CD4-positive, alpha-beta memory T cell (primary cell): Measurements from ENCODE around the gene STK40. TPM values are rescaled to one million over a fixed set of nuclear protein-coding genes. Genes with fewer than 3 reads are reported as not detected.

ENCODE experiments used
- CTCF ChIA-PET: fragments of 350-600 bp; sonication (Branson Sonifier 250); formaldehyde crosslinking; loops from one replicate; lab custom pipeline; 2021; ENCODE audit warnings: inconsistent platforms; ENCODE audit not compliant: partially characterized antibody; lab: Charles Lee
- POLR2A ChIA-PET: fragments of 350-600 bp; sonication (Branson Sonifier 250); formaldehyde crosslinking; loops from one replicate; lab custom pipeline; 2021; ENCODE audit not compliant: partially characterized antibody; lab: Charles Lee
- DNase-seq, 5 donors: peaks; one replicate each; pipeline versions ENCODE4 v3.0.0 to v3.0.0-alpha.2; 2020 to 2022; ENCODE audit warnings: mixed read lengths in 1 of 5
- H3K27ac ChIP-seq: one replicate; pipeline ENCODE4 v1.7.0; 2013; ENCODE audit warnings: low read depth, low read length
- H3K27me3 ChIP-seq: 2 replicates; pipeline ENCODE4 v1.7.0; 2013; ENCODE audit warnings: mild to moderate bottlenecking, low read length, moderate library complexity; ENCODE audit not compliant: insufficient read depth
- H3K36me3 ChIP-seq: 2 replicates; pipeline ENCODE4 v1.7.0; 2013; ENCODE audit warnings: mild to moderate bottlenecking, low read length, moderate library complexity; ENCODE audit not compliant: insufficient read depth
- H3K4me1 ChIP-seq: 2 replicates; pipeline ENCODE4 v1.7.0; 2013; ENCODE audit warnings: mild to moderate bottlenecking, low read length, moderate library complexity; ENCODE audit not compliant: insufficient read depth
- H3K4me3 ChIP-seq, 2 donors: one replicate each; pipeline ENCODE4 v1.7.0; 2013; ENCODE audit warnings: low read length in 2 of 2, mild to moderate bottlenecking in 1 of 2
- H3K9me3 ChIP-seq, 2 donors: one replicate each; pipeline ENCODE4 v1.7.0; 2013; ENCODE audit warnings: low read length in 2 of 2, control low read depth in 1 of 2; ENCODE audit not compliant: control insufficient read depth in 1 of 2
- H3K27ac Mint-ChIP-seq, 7 donors: one replicate each; pipeline ENCODE4 v1.8.0; 2020 to 2021; ENCODE audit warnings: mixed read lengths in 7 of 7, mild to moderate bottlenecking in 6 of 7, inconsistent platforms in 3 of 7, moderate library complexity in 3 of 7
- H3K27me3 Mint-ChIP-seq, 2 donors: one replicate each; pipeline ENCODE4 v1.8.0; 2020 to 2021; ENCODE audit warnings: mixed read lengths in 2 of 2
- H3K36me3 Mint-ChIP-seq, 2 donors: one replicate each; pipeline ENCODE4 v1.8.0; 2020 to 2021; ENCODE audit warnings: mixed read lengths in 2 of 2, inconsistent platforms in 1 of 2, mild to moderate bottlenecking in 1 of 2
- H3K4me1 Mint-ChIP-seq, 4 donors: one replicate each; pipeline ENCODE4 v1.8.0; 2020 to 2021; ENCODE audit warnings: mixed read lengths in 4 of 4, mild to moderate bottlenecking in 1 of 4
- H3K4me3 Mint-ChIP-seq, 8 donors: one replicate each; pipeline ENCODE4 v1.8.0; 2020 to 2021; ENCODE audit warnings: mixed read lengths in 8 of 8, mild to moderate bottlenecking in 7 of 8, moderate library complexity in 6 of 8, inconsistent platforms in 3 of 8
- H3K9me3 Mint-ChIP-seq, 8 donors: one replicate each; pipeline ENCODE4 v1.8.0; 2020 to 2021; ENCODE audit warnings: mixed read lengths in 8 of 8, mild to moderate bottlenecking in 5 of 8, inconsistent platforms in 3 of 8, moderate library complexity in 1 of 8
- intact Hi-C: fragments of 100-400 bp; cut with micrococcal nuclease; formaldehyde crosslinking; loops from one replicate; pipeline ENCODE4 v1.15.1; 2023
- polyA plus RNA-seq, 2 donors: library from polyadenylated mRNA; unstranded; fragments of 300-500 nt; fragmentation: Illumina TruSeq; gene quantifications; one replicate each; pipeline ENCODE4 v1.2.3, GENCODE V29; 2021
- total RNA-seq, 2 experiments: library from RNA; stranded (reverse); gene quantifications; one replicate each; pipeline ENCODE4 v1.2.3, GENCODE V29; 2021

Gene STK40
- total and polyA plus RNA-seq, 4 experiments from 2014 or later, result 26.6 to 57.4 (median 51.0) TPM

- H3K4me3 Mint-ChIP-seq, result peak overlapping the region; percentile 73 to 87 (median 76)
- H3K36me3 Mint-ChIP-seq, result no peaks in the 10 kb centered on the region
- intact Hi-C loops, result loop anchor here (2.0 kb wide), 1 partner anchor 14 kb away; the partner anchor contains the start of gene SH3D21
- ChIA-PET POLR2A (interaction anchor here (1.4 to 5.2 kb wide), 2 partner anchors 14 to 47 kb away, joined by 4 to 40 read pairs; partner anchors contain the start of gene SH3D21), CTCF (interaction anchor here (0.7 to 1.2 kb wide), 4 partner anchors 13 to 35 kb away, joined by 3 to 5 read pairs (median 4); partner anchors contain the start of gene SH3D21)
- peak overlapping the region; percentile 23 to 92 (median 77) for H3K27ac Mint-ChIP-seq
- Histone ChIP-seq H3K27me3 (no peaks in the 10 kb centered on the region), H3K4me1 (peaks cover 28% of the 10 kb centered on the region), H3K36me3 (no peaks in the 10 kb centered on the region), H3K27ac (no peak overlapping the region), H3K4me3 (no peak overlapping the region), H3K9me3 (no peaks in the 10 kb centered on the region)
- DNase-seq, result no peak
- H3K27me3 Mint-ChIP-seq, result no peaks in the 10 kb centered on the region
- H3K9me3 Mint-ChIP-seq, result no peaks in the 10 kb centered on the region
- H3K4me1 Mint-ChIP-seq, result peaks cover 12 to 28% (median 23%) of the 10 kb centered on the region in 4 donors
Measured at GRCh38 chr1:36320291-36320761, 65.4 kb downstream of the STK40 start.

DNA sequence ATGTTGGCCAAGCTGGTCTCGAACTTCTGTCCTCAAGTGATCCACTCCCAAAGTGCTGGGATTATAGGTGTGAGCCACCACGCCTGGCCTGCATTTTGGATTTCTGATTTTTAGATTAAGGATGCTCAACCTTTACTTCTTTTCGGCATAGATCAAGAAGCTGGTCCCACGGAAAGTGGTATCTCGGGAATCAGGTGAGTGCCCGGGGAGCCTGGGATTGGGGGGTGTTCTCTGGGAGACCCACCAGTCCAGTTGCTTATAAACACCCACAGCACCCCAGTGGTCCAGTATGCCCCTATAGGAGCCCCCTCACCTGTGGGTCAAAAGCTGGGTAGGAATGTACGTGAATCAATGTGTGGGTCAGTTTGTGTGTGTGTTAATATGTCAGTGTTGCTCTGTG lies 76.3 kb downstream of the STK40 start:
- Histone ChIP-seq H3K9me3 (no peaks in the 10 kb centered on the region), H3K27me3 (no peaks in the 10 kb centered on the region), H3K36me3 (no peaks in the 10 kb centered on the region), H3K4me3 (no peak overlapping the region), H3K4me1 (peaks cover 23% of the 10 kb centered on the region), H3K27ac (no peak overlapping the region)
- POLR2A ChIA-PET, result interaction anchor here (0.8 to 1.2 kb wide), 2 partner anchors 10 to 13 kb away, joined by 3 read pairs; no protein-coding TSS in a partner anchor
- DNase-seq, result no peak
- Mint-ChIP-seq H3K4me1 (peaks cover 5 to 21% (median 10%) of the 10 kb centered on the region in 4 donors), H3K4me3 (peak overlapping the region in 1 of 8 donors; percentile 8), H3K27ac (no peak overlapping the region), H3K27me3 (no peaks in the 10 kb centered on the region), H3K9me3 (no peaks in the 10 kb centered on the region), H3K36me3 (peaks cover 0 to 9% of the 10 kb centered on the region in 2 donors)
- intact Hi-C loops, result no loop called here
- CTCF ChIA-PET, result interaction anchor here (1.1 to 2.3 kb wide), 2 partner anchors 33 to 58 kb away, joined by 3 to 7 read pairs; no protein-coding TSS in a partner anchor

GRCh38 chr1:36307601-36308330 lies 78.0 kb downstream of the STK40 start:
- peaks cover 23% of the 10 kb centered on the region for H3K4me1 ChIP-seq
- no peak overlapping the region for H3K27ac ChIP-seq
- H3K27ac Mint-ChIP-seq, result peak overlapping the region in 3 of 7 donors; percentile 29 to 89 (median 74)
- intact Hi-C loops, result loop anchor here (2.0 kb wide), 1 partner anchor 13 kb away; no protein-coding TSS in a partner anchor
- H3K27me3 Mint-ChIP-seq, result no peaks in the 10 kb centered on the region
- H3K36me3 Mint-ChIP-seq, result peaks cover 9 to 18% of the 10 kb centered on the region in 2 donors
- H3K4me3 Mint-ChIP-seq, result peak overlapping the region in 6 of 8 donors; percentile 64 to 99 (median 96)
- no peaks in the 10 kb centered on the region for H3K27me3 ChIP-seq
- CTCF ChIA-PET, result interaction anchor here (1.2 to 2.3 kb wide), 6 partner anchors 12 to 79 kb away, joined by 3 to 12 read pairs (median 6); no protein-coding TSS in a partner anchor
- peaks cover 5 to 21% (median 11%) of the 10 kb centered on the region in 4 donors for H3K4me1 Mint-ChIP-seq
- no peak for DNase-seq
- POLR2A ChIA-PET, result interaction anchor here (1.0 to 2.7 kb wide), 9 partner anchors 10 to 158 kb away, joined by 3 to 40 read pairs (median 8); partner anchors contain the start of genes EVA1B, STK40, THRAP3 and TRAPPC3
- no peaks in the 10 kb centered on the region for H3K9me3 Mint-ChIP-seq
- no peaks in the 10 kb centered on the region for H3K9me3 ChIP-seq
- H3K36me3 ChIP-seq, result peaks cover 9% of the 10 kb centered on the region
- peak overlapping the region in 1 of 2 donors; percentile 81 for H3K4me3 ChIP-seq

GRCh38 chr1:36306902-36307456 lies 78.7 kb downstream of the STK40 start:
- peak overlapping the region; percentile 91 to 99 (median 94) for H3K4me3 Mint-ChIP-seq

GRCh38 chr1:36306210-36306901 lies 79.4 kb downstream of the STK40 start, which contains the start of gene SH3D21:
Gene SH3D21 (plus strand): TSS chr1:36306368. CDS start chr1:36306421, 53 bp downstream.
- peak within 1 kb of the TSS; percentile 74 to 96 (median 92) for H3K27ac Mint-ChIP-seq
- Histone ChIP-seq H3K4me1 (peaks cover 23% of the 10 kb centered on the region), H3K27ac (peak within 1 kb of the TSS; percentile 73), H3K4me3 (peak within 1 kb of the TSS; percentile 77 to 81), H3K9me3 (no peaks in the 10 kb centered on the region), H3K36me3 (peaks cover 23% of the 10 kb centered on the region), H3K27me3 (no peaks in the 10 kb centered on the region)
- intact Hi-C loops, result loop anchor here (1.0 to 2.0 kb wide), 3 partner anchors 14 to 80 kb away; no protein-coding TSS in a partner anchor
- peak within 1 kb of the TSS; percentile 91 to 99 (median 94) for H3K4me3 Mint-ChIP-seq
- H3K36me3 Mint-ChIP-seq, result peaks cover 19 to 31% of the 10 kb centered on the region in 2 donors
- peak; percentile 40 to 61 (median 50) for DNase-seq
- POLR2A ChIA-PET, result interaction anchor here (0.6 to 2.7 kb wide), 17 partner anchors 8 to 158 kb away, joined by 3 to 40 read pairs (median 4); partner anchors contain the start of genes EVA1B, MRPS15, STK40 and THRAP3
- no peaks in the 10 kb centered on the region for H3K27me3 Mint-ChIP-seq
- peaks cover 5 to 21% (median 11%) of the 10 kb centered on the region in 4 donors for H3K4me1 Mint-ChIP-seq
- no peaks in the 10 kb centered on the region for H3K9me3 Mint-ChIP-seq
- CTCF ChIA-PET, result interaction anchor here (0.8 to 2.3 kb wide), 16 partner anchors 12 to 157 kb away, joined by 3 to 12 read pairs (median 4); partner anchors contain the start of genes EVA1B, LSM10 and TRAPPC3

More at GRCh38 chr1:36306902-36307456, 78.7 kb downstream of the STK40 start:
- Histone ChIP-seq H3K9me3 (no peaks in the 10 kb centered on the region), H3K36me3 (peaks cover 17% of the 10 kb centered on the region), H3K4me1 (peaks cover 23% of the 10 kb centered on the region), H3K27me3 (no peaks in the 10 kb centered on the region), H3K4me3 (peak overlapping the region; percentile 77 to 81), H3K27ac (peak overlapping the region; percentile 73)
- peaks cover 5 to 21% (median 11%) of the 10 kb centered on the region in 4 donors for H3K4me1 Mint-ChIP-seq
- ChIA-PET CTCF (interaction anchor here (0.8 to 2.3 kb wide), 12 partner anchors 13 to 113 kb away, joined by 3 to 12 read pairs (median 4); partner anchors contain the start of genes EVA1B and LSM10), POLR2A (interaction anchor here (0.6 to 2.7 kb wide), 15 partner anchors 9 to 157 kb away, joined by 3 to 40 read pairs (median 5); partner anchors contain the start of genes EVA1B, STK40, THRAP3 and TRAPPC3)
- H3K27ac Mint-ChIP-seq, result peak overlapping the region; percentile 74 to 96 (median 92)
- peaks cover 14 to 26% of the 10 kb centered on the region in 2 donors for H3K36me3 Mint-ChIP-seq
- no peaks in the 10 kb centered on the region for H3K9me3 Mint-ChIP-seq
- intact Hi-C loops, result loop anchor here (1.0 to 2.0 kb wide), 3 partner anchors 14 to 79 kb away; no protein-coding TSS in a partner anchor
- H3K27me3 Mint-ChIP-seq, result no peaks in the 10 kb centered on the region
- peak; percentile 90 to 94 (median 92) for DNase-seq

DNA sequence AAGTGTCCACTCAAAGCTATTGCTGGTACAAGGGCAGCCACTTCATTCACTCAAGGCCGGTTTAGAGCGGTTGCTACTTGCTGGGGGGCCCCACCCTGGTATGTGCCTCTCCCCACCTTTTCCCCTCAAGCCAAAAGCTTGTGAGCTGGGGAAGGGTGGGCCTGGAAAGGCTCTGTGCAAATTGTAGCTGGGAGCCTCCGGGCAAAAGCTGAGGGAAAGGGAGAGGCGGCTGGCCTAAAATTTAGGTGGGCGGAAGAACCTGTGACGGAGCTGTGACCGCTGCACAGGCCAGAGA lies 79.9 kb downstream of the STK40 start:
- POLR2A ChIA-PET, result interaction anchor here (1.0 to 2.7 kb wide), 10 partner anchors 8 to 158 kb away, joined by 3 to 40 read pairs (median 6); partner anchors contain the start of genes EVA1B, MRPS15, THRAP3 and TRAPPC3
- peak overlapping the region in 6 of 7 donors; percentile 31 to 82 (median 68) for H3K27ac Mint-ChIP-seq

More for the DNA sequence above, 79.9 kb downstream of the STK40 start:
- H3K27ac ChIP-seq, result peak overlapping the region; percentile 73
- Mint-ChIP-seq H3K4me3 (peak overlapping the region; percentile 17 to 99 (median 74)), H3K36me3 (peaks cover 23 to 36% of the 10 kb centered on the region in 2 donors), H3K4me1 (peaks cover 5 to 21% (median 11%) of the 10 kb centered on the region in 4 donors), H3K27me3 (no peaks in the 10 kb centered on the region), H3K9me3 (no peaks in the 10 kb centered on the region)
- peaks cover 28% of the 10 kb centered on the region for H3K36me3 ChIP-seq
- CTCF ChIA-PET, result interaction anchor here (0.9 to 2.3 kb wide), 11 partner anchors 12 to 156 kb away, joined by 3 to 12 read pairs (median 4); partner anchors contain the start of genes LSM10 and TRAPPC3
- no peak overlapping the region for H3K4me3 ChIP-seq
- DNase-seq, result no peak
- peaks cover 23% of the 10 kb centered on the region for H3K4me1 ChIP-seq
- no peaks in the 10 kb centered on the region for H3K27me3 ChIP-seq
- no peaks in the 10 kb centered on the region for H3K9me3 ChIP-seq
- intact Hi-C loops, result loop anchor here (1.0 to 2.0 kb wide), 3 partner anchors 15 to 80 kb away; no protein-coding TSS in a partner anchor
